T-helper 2 cell treated with Interferon-gamma antibody and Interleukin-4, amounts not matched to agents 5 μg/mL and 100 μg/mL, for 36 hours (primary cell): ENCODE data around the gene EXOC1.
"Not testable (repeated sequence)": the region's sequence is repeated elsewhere in the genome, so short reads cannot be mapped to it uniquely, and the experiment has no call there.

Experiments
- DNase-seq: peaks from one replicate; pipeline ENCODE4 v3.0.0; 2021; ENCODE audit warnings: low spot score
- H3K27ac Mint-ChIP-seq: one replicate; pipeline ENCODE4 v1.8.0; 2021; ENCODE audit warnings: mild to moderate bottlenecking, mixed read lengths
- H3K27me3 Mint-ChIP-seq: one replicate; pipeline ENCODE4 v1.8.0; 2021; ENCODE audit warnings: low read depth, mixed read lengths
- H3K36me3 Mint-ChIP-seq: one replicate; pipeline ENCODE4 v1.8.0; 2021; ENCODE audit warnings: low read depth, mixed read lengths
- H3K4me1 Mint-ChIP-seq: one replicate; pipeline ENCODE4 v1.8.0; 2021; ENCODE audit warnings: low read depth, mixed read lengths
- H3K4me3 Mint-ChIP-seq: one replicate; pipeline ENCODE4 v1.8.0; 2022; ENCODE audit warnings: mild to moderate bottlenecking, moderate library complexity, mixed read lengths
- H3K9me3 Mint-ChIP-seq: one replicate; pipeline ENCODE4 v1.8.0; 2021; ENCODE audit warnings: mixed read lengths

EXOC1 gene

GRCh38 chr4:55932511-55932910 is 79.1 kb downstream of the EXOC1 start:
- no peaks in the 10 kb centered on the region for H3K9me3 Mint-ChIP-seq
- no peak overlapping the region for H3K4me3 Mint-ChIP-seq
- H3K27me3 Mint-ChIP-seq = peaks cover 3% of the 10 kb centered on the region
- peaks cover 4% of the 10 kb centered on the region for H3K4me1 Mint-ChIP-seq
- H3K36me3 Mint-ChIP-seq = no peaks in the 10 kb centered on the region
- no peak for DNase-seq
- no peak overlapping the region for H3K27ac Mint-ChIP-seq

GRCh38 chr4:55933611-55934010 is 80.2 kb downstream of the EXOC1 start:
- no peak overlapping the region for H3K4me3 Mint-ChIP-seq
- peaks cover 4% of the 10 kb centered on the region for H3K4me1 Mint-ChIP-seq
- DNase-seq = no peak
- H3K27ac Mint-ChIP-seq = no peak overlapping the region
- no peaks in the 10 kb centered on the region for H3K9me3 Mint-ChIP-seq
- H3K27me3 Mint-ChIP-seq = peaks cover 3% of the 10 kb centered on the region
- H3K36me3 Mint-ChIP-seq = no peaks in the 10 kb centered on the region

GRCh38 chr4:55935907-55936306 is 82.5 kb downstream of the EXOC1 start:
- H3K4me3 Mint-ChIP-seq, H3K9me3 Mint-ChIP-seq, H3K27me3 Mint-ChIP-seq, H3K27ac Mint-ChIP-seq, H3K4me1 Mint-ChIP-seq, H3K36me3 Mint-ChIP-seq, DNase-seq: not testable (repeated sequence)

- no peak for DNase-seq
- H3K36me3 Mint-ChIP-seq = no peaks in the 10 kb centered on the region
- no peaks in the 10 kb centered on the region for H3K4me1 Mint-ChIP-seq
- H3K4me3 Mint-ChIP-seq = no peak overlapping the region
- no peaks in the 10 kb centered on the region for H3K9me3 Mint-ChIP-seq
- peaks cover 3% of the 10 kb centered on the region for H3K27me3 Mint-ChIP-seq
- H3K27ac Mint-ChIP-seq = no peak overlapping the region
These were observed 85.0 kb downstream of the EXOC1 start for GRCh38 chr4:55938481-55938880.

GRCh38 chr4:55939421-55939820 is 86.0 kb downstream of the EXOC1 start:
- H3K27me3 Mint-ChIP-seq = peaks cover 3% of the 10 kb centered on the region
- DNase-seq = no peak
- no peak overlapping the region for H3K27ac Mint-ChIP-seq
- no peaks in the 10 kb centered on the region for H3K9me3 Mint-ChIP-seq
- no peak overlapping the region for H3K4me3 Mint-ChIP-seq
- no peaks in the 10 kb centered on the region for H3K36me3 Mint-ChIP-seq
- no peaks in the 10 kb centered on the region for H3K4me1 Mint-ChIP-seq

- no peaks in the 10 kb centered on the region for H3K27me3 Mint-ChIP-seq
- no peak overlapping the region for H3K4me3 Mint-ChIP-seq
- H3K4me1 Mint-ChIP-seq = peaks cover 7% of the 10 kb centered on the region
- no peak overlapping the region for H3K27ac Mint-ChIP-seq
- no peaks in the 10 kb centered on the region for H3K36me3 Mint-ChIP-seq
- no peak for DNase-seq
- peaks cover 4% of the 10 kb centered on the region for H3K9me3 Mint-ChIP-seq
These were observed 88.5 kb downstream of the EXOC1 start for GRCh38 chr4:55941881-55942396.

- Mint-ChIP-seq H3K4me3 (peak overlapping the region; percentile 85), H3K27ac (peak overlapping the region; percentile 86), H3K4me1 (peaks cover 40% of the 10 kb centered on the region), H3K27me3 (no peaks in the 10 kb centered on the region), H3K9me3 (peaks cover 4% of the 10 kb centered on the region), H3K36me3 (peaks cover 5% of the 10 kb centered on the region)
- DNase-seq = peak; percentile 8
These were observed 93.9 kb downstream of the EXOC1 start for GRCh38 chr4:55947254-55947882.

- H3K27me3 Mint-ChIP-seq = no peaks in the 10 kb centered on the region
- H3K27ac Mint-ChIP-seq = peak overlapping the region; percentile 86
- peak overlapping the region; percentile 85 for H3K4me3 Mint-ChIP-seq
- peaks cover 4% of the 10 kb centered on the region for H3K9me3 Mint-ChIP-seq
- DNase-seq = peak; percentile 56
- H3K36me3 Mint-ChIP-seq = peaks cover 10% of the 10 kb centered on the region
- peaks cover 40% of the 10 kb centered on the region for H3K4me1 Mint-ChIP-seq
These were observed 94.7 kb downstream of the EXOC1 start for GRCh38 chr4:55947912-55948725.

GRCh38 chr4:55948726-55949481 is 95.5 kb downstream of the EXOC1 start, which contains the start of gene CEP135:
Gene CEP135 (plus strand): TSS chr4:55948945. CDS start chr4:55952131, 3,186 bp downstream.
- DNase-seq = peak; percentile 95
- peak within 1 kb of the TSS; percentile 86 for H3K27ac Mint-ChIP-seq
- peaks cover 14% of the 10 kb centered on the region for H3K36me3 Mint-ChIP-seq
- H3K4me1 Mint-ChIP-seq = peaks cover 40% of the 10 kb centered on the region
- peak within 1 kb of the TSS; percentile 85 for H3K4me3 Mint-ChIP-seq
- H3K9me3 Mint-ChIP-seq = peaks cover 4% of the 10 kb centered on the region
- H3K27me3 Mint-ChIP-seq = no peaks in the 10 kb centered on the region

- peaks cover 18% of the 10 kb centered on the region for H3K36me3 Mint-ChIP-seq
- H3K27ac Mint-ChIP-seq = peak overlapping the region; percentile 86
- H3K4me3 Mint-ChIP-seq = peak overlapping the region; percentile 85
- DNase-seq = no peak
- no peaks in the 10 kb centered on the region for H3K27me3 Mint-ChIP-seq
- H3K4me1 Mint-ChIP-seq = peaks cover 40% of the 10 kb centered on the region
- H3K9me3 Mint-ChIP-seq = peaks cover 4% of the 10 kb centered on the region
These were observed 96.0 kb downstream of the EXOC1 start for GRCh38 chr4:55949482-55949802.

- Mint-ChIP-seq H3K9me3 (no peaks in the 10 kb centered on the region), H3K36me3 (peaks cover 31% of the 10 kb centered on the region), H3K27me3 (no peaks in the 10 kb centered on the region), H3K27ac (peak overlapping the region; percentile 41), H3K4me1 (peaks cover 35% of the 10 kb centered on the region), H3K4me3 (peak overlapping the region; percentile 21)
- DNase-seq = no peak
These were observed 97.9 kb downstream of the EXOC1 start for GRCh38 chr4:55951191-55951922.
